AG09319 (cell line): ENCODE results near the gene ASB2.

Source experiments
- DNase-seq: peaks from one replicate; pipeline ENCODE4 v3.0.0-alpha.2; 2010; ENCODE audit warnings: low read depth; ENCODE audit errors: extremely low read depth
- TF ChIP-seq, protein P1 (sequence below): IDR thresholded peaks from 2 replicates; pipeline ENCODE4 v1.5.1; 2011; ENCODE audit warnings: low read depth, mild to moderate bottlenecking, inconsistent platforms, low read length, moderate library complexity

The ASB2 gene

DNA sequence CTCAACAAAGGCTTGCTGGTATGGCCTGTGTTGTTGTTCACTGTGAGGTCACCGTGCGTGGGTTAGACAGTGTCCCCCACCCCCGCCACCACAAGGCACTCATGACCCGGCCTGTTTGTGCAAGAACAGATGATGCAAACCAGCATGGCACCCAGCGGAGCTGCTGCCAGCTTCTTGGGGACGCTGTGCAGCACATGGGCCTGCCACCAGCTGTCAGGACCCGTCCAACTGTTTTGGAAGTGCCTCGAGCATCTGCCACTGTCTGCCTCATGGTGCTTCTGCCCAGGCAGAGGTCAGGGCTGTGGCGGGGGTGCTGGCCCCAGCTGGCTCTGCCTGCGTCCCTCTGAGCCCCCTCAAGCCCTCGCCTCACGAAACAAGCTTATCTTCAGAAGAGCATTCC, 1.5 kb downstream of the ASB2 start:
- TF ChIP-seq, protein P1, sequence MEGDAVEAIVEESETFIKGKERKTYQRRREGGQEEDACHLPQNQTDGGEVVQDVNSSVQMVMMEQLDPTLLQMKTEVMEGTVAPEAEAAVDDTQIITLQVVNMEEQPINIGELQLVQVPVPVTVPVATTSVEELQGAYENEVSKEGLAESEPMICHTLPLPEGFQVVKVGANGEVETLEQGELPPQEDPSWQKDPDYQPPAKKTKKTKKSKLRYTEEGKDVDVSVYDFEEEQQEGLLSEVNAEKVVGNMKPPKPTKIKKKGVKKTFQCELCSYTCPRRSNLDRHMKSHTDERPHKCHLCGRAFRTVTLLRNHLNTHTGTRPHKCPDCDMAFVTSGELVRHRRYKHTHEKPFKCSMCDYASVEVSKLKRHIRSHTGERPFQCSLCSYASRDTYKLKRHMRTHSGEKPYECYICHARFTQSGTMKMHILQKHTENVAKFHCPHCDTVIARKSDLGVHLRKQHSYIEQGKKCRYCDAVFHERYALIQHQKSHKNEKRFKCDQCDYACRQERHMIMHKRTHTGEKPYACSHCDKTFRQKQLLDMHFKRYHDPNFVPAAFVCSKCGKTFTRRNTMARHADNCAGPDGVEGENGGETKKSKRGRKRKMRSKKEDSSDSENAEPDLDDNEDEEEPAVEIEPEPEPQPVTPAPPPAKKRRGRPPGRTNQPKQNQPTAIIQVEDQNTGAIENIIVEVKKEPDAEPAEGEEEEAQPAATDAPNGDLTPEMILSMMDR: no peak
- no peak for DNase-seq

DNA sequence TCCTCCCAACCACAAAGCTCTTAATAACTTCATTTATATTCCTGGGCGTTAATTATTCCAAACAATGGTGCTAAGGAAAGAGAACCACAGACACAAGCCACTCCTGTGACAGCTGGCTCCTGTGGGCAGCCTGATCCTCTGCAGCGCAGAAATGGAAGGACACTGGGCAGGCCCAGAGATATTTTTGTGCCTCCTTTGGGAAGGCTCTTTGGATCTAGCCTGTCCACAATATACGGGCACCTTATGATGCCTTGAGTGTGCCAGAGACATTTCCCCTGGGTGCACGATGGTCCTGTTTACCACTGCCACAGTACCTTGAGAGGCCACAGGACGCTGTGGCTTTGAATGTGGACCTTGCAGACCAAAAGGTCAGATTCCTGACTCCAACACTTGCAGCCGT, 2.1 kb downstream of the ASB2 start:
- TF ChIP-seq, protein P1: no peak
- DNase-seq: no peak

DNA sequence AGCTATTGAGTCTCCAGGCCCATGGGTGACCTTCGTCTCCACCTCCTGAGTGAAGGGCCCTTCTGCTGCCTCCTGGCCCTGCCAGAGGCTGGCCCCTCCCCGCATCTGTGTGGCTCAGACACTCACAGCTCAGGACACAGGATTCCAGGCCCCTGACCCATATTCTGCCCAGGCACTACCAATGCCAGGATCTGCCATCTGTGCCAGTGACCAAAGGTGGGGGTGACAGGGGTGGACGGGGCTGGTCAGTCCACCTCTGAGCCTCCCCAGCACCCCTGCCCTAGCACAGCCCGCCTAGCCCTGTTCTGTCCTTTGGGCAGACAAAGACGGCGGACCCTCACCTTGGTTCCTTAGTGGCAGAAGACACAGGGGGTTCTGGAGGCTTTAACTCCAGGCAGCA, 2.8 kb downstream of the ASB2 start:
- DNase-seq: no peak
- TF ChIP-seq, protein P1: no peak

DNA sequence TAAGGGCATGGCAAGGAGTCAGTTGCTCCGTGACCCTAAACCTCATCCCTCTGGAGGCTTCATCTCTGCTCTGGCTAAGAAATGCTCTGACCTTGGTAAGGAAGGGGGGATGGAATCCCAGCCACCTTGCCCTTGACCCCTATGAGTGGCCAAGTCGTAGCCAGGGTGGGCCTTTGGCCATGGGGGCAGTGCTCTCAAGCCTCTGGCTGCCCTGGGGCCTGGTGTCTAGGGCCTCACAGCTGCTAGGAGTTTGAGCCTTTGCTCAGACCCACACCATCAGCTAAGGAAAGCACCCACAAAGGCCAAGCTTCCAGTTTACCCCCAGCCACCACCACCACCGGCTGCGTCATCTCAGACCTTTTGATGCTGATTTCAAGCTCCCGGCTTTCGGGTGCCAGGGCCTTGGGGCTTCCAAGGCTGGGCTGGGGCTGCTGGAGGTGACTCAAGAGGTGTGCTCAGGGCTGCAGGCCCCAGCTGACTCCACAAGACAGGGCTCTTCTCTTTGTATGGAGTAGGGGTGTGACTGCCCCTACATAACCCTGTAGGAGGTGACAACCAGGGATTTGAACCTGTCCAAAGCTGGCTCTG, 3.7 kb downstream of the ASB2 start:
- DNase-seq: no peak
- TF ChIP-seq, protein P1: no peak

DNA sequence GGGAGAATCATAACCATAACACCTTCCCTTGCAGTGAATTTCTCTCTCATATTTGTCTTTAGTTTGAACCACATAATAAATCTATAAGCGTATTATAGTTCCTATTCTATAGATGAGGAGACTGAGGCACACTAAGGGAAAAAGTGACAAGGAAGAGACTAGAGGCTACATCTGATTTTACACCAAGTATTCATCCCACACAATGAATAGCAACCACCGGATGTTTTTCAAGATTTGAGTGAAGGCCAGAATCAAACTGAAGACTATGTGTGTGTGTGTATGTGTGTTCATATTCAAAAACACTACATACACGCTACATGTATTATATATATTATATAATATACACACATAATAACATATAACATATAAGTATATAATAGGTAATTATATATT, 4.7 kb downstream of the ASB2 start:
- TF ChIP-seq, protein P1: no peak
- DNase-seq: no peak

DNA sequence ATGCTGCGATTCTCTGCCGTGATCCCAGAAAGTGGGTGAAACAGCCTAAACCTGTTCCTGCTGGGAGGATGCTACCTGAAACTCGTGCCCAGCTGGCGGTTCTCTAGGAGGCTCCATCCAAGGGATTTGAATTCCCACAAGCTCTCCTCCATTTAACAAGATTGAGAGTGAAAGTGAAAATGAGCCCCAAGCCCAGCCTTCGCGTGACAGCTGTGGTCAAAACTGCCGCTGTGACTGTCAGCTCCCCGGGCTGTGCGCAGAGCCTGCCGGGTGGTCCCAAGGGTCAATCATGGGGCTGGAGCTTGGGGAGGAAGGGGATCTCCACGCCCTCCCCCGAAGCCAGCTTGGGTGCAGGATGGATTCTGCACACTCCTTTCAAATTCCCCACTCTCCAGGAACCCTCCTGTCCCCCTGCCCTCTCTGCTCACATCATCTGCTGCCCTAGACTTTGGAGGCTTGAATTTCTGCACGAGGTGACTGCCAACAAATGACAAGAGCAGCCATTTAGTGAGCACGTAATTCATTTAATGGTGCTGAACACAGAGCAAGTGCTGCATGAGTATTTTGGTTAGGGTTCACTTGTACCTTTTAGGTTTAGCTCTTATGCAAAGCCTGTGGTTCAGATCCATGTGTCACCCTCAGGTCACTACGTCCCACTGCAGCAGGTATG, 5.3 kb downstream of the ASB2 start:
- TF ChIP-seq, protein P1: no peak
- no peak for DNase-seq

DNA sequence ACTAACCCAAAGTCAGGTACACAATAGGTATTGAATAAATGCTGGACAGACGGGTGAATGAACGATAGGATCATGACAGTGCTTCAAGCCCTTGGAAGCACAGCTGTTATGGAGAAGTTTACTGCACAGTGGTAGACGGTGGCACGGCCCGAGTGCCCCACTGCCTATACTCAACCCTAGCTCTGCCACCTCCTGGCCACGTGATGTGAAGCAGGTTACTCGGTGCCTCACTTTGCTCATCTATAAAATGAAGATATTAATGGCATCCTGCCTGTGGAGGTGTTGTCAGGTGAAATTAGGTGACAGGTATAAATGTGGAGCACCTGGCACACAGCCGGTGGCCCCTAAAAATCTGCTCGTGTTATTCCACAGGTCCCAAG, 5.8 kb downstream of the ASB2 start:
- no peak for DNase-seq
- TF ChIP-seq, protein P1: no peak; the same call in 1 of the 2 replicates
